HTR-8/SVneo (cell line): ENCODE data around the gene BANP.
"Not testable (repeated sequence)": the region's sequence is repeated elsewhere in the genome, so short reads cannot be mapped to it uniquely, and the experiment has no call there.

Experiments used
- DNase-seq: peaks from one replicate; pipeline ENCODE4 v3.0.0; 2011; ENCODE audit warnings: low spot score, mixed read lengths; ENCODE audit not compliant: insufficient read length
- FAIRE-seq: peaks from 2 replicates; lab custom pipeline; 2011; peaks lifted over from hg19 to GRCh38; lab: Jason Lieb, UNC

The BANP gene

DNA sequence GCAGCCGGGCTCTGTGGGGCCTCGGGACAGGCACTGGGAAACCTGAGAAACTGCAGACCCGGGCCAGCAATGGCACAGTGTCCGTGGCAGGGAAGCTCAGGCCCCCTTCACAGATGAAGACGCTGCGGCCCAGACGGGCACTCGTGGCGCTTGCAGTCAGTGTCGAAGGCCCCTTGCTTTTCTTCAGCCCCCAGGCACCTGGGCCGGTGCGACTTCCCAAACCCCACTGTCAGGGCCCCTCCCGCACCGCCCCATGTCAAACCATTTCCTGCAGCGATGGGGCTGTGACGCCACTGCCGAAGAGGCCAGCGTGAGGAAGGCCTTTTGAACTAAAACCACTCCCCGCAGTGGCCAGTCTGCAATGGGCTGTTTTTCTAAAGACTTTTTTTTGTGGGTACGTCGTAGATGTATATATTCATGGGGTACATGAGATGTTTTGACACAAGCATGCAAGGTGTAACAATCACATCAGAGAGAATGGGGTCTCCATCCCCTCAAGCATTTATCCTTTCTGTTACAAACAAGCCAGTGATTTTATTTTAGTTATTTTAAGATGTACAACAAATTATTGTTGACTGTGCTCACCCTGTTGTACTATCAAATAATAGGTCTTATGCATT is 159.8 kb downstream of the BANP start:
- not testable (repeated sequence) for FAIRE-seq, DNase-seq

DNA sequence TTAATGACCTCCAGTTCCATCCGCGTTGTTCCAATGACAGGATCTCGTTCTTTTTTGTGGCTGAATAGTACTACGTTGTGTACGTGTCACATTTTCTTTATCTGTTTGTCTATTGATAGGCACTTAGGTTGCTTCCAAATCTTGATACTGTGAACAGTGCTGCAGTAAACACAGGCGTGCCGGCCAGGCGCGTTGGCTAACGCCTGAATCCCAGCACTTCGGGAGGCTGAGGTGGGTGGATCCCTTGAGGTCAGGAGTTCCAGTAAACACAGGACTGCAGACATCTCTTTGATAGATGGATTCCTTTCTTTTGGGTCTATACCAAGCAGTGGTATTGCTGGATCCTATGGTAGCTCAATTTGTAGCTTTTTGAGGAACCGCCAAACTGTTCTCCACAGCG is 160.7 kb downstream of the BANP start:
- not testable (repeated sequence) for FAIRE-seq, DNase-seq

DNA sequence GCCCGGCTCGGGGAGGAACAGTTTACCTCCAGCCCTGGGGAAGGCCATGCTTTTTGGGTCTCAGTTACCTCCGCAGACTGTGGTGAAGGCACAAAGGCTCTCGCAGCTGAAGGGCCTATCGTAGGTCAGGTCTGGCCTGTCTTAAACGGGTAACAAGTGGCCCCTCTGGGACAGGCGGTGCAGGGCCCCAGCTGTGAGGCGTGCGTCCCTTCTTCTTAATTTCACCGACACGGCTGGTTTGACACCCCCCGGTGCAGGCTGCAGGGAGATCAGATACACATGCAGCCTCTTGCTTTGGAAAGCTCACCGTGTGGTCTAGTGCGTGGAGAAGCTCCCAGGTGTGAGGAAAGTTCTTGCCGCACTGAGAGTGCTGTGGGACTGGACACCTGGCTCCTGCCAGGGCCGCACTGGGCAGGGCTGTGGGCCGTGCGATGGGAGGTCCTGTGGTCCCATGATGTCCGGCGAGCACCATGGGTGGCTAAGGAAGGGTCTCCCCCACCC is 162.4 kb downstream of the BANP start:
- DNase-seq, result no peak
- FAIRE-seq, result peak; percentile 68

GRCh38 chr16:88114541-88115228 is 163.5 kb downstream of the BANP start:
- DNase-seq, result not testable (repeated sequence)
- FAIRE-seq, result peak; percentile 80

DNA sequence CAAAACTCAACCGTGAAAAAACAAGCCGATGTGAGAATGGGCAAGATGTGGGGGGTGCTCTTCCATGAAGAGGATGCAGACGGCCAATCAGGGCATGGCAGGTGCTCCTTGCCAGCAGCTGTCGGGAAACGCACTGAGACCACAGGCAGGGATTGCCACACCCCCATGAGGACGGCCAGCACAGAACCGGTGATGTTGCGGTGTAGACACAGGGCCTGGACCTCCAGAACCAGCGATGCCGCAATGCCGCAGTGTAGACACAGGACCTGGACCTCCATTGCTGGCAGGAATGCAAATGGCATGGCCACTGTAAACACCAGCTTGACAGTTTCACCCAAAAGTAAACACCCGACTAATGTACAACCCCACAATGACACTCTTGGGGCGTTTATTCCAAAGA is 164.9 kb downstream of the BANP start:
- no peak for DNase-seq
- no peak for FAIRE-seq

DNA sequence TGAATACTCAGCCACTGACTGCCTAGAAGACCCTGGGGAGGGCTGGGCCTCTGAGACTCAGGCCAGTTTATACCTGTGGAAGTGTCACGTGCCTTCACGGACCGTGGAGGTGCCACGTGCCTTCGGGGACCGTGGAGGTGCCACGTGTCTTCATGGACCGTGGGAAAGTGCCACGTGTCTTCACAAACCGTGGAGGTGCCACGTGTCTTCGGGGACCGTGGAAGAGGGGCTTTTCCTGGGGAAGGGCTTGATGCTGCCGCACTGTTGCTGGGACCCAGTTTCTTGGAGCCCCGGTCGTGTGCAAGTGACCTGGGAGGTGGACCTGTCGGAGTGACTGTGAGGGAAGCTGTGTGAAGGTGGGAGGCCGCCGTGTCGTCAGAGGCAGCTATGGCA is 166.2 kb downstream of the BANP start:
- DNase-seq, result no peak
- no peak for FAIRE-seq

DNA sequence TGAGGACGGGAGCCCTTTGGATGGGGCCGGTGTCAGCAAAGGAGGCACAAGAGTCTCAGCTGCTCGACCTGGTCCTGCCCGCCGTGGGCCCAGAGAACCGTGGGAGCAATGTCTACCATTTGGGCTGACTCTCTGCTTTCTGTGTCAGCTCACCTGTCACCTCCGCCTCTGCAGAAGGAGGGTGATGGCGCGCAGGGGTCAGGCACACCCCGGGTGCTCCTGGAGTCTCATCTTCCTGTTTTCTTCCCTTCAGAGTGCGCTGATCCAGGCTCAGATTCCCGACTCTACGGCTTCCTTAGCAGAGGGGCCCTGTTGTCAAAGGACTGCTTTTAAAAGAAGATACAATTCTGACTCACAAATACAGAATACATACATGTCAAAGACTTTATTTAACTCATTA is 167.1 kb downstream of the BANP start:
- DNase-seq (no peak), FAIRE-seq (peak; percentile 82)

- FAIRE-seq (peak; percentile 95), DNase-seq (peak; percentile 26)
Observed at GRCh38 chr16:88118852-88119741, 167.9 kb downstream of the BANP start.

DNA sequence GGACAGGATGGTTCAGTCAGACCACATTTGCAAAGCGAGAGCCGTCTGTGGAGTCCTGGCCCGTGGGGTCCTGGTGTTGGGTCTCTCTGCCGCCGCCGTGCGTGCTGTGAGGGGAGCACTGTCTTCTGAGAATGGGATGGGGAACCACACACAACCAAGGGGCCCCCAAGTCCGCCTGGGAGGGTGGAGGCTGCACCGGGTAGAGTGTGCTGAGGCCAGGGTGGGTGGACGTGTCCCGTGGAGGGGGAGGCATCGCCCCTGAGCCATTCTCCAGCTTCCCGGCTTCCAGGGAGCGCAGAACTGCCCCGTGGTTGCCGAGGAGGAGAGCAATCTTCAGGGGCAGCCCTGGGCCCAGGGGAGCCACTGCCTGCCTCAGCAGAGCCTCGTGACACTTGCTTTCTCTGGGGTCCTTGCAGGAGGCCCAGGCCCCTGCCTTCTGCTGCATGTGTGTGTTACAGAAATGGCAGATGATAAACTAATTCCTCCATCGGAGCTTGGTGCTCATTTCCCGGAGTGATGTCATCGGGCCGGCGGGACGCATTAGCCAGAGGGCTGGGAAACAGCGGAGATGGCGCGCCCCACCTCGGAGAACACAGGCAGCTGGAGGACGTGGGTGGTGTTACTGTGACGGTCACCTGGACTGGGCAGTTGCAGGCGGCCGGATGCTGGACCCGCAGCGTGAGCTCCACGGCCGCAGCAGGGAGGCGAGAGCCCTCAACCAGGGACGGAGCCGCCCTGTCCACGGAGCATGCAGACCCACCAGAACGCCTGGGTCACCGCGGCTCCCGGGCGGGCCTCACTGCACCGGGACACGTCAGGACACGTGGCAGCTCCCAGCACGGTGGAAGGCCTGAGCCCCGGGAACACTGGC is 168.9 kb downstream of the BANP start:
- FAIRE-seq, result peak; percentile 33
- not testable (repeated sequence) for DNase-seq

DNA sequence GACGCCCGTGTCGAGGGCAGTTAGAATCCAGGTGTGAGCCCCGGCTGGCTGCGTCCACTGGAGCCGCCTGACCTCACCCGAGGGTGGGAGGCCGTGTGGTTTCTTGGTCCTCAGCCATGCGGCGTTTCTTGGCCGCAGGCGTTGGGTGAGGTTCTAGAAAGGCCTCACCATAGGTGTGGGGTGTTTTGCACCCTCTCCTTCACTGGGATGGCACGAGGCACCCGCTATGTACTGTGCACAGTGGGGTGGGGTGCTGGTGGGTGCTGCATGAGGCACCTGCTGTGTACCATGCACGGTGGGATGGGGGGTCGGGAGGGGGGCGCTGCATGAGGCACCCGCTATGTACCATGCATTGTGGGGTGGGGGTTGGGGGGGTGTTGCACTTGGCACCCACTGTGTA is 169.6 kb downstream of the BANP start:
- FAIRE-seq (no peak), DNase-seq (no peak)

DNA sequence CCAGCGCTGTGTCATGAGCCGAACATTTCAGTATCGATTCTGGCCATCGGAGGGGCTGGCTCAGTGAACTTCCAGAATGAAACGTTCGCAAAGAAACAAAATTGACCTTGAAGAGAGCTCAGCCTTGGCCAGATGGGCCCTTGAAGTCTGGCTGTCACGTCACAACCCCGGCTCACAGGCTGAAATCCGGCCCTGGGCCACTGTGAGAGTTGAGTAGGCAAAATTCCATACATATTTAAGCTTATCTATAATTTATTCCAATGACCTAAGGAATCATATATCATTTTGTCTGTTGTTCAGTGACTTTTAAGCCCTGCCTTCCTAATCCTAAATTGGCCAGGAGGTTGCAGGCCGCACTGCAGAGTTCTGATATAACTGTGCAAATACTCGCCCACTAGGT is 170.2 kb downstream of the BANP start:
- peak; percentile 60 for FAIRE-seq
- DNase-seq, result peak; percentile 20

DNA sequence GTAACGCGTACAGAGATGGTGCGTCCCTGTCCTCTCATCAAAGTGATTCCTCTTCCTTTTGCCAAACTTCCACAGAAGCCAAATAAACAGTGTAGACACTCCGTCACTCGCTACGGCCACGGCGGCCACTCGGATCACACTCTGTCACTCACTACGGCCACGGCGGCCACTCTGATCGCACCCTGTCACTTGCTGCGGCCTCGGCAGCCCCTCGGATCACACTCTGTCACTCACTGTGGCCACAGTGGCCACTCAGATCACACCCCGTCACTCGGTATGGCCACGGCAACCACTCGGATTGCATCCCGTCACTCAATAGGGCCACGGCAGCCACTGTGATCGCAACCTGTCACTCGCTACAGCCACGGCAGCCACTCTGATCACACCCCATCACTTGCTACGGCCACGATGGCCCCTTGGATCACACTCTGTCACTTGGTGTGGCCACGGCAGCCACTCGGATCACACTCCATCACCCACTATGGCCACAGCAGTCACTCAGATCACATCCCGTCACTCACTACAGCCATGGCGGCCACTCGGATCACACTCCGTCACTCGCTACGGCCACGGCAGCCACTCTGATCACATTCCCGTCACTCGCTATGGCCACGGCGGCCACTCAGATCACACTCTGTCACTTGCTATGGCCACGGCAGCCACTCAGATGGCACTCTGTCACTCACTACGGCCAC is 170.8 kb downstream of the BANP start:
- FAIRE-seq (peak; percentile 91), DNase-seq (no peak)
